IPS-18c (cell line): ENCODE results near the gene SLC15A3.
A peak's percentile ranks its signal among the peaks of the same experiment; 100 is the strongest.

ENCODE experiments used
- H3K4me3 ChIP-seq: 2 replicates; pipeline ENCODE4 v1.7.0; 2013; ENCODE audit warnings: low read depth, mild to moderate bottlenecking, low read length, moderate library complexity; ENCODE audit not compliant: insufficient read depth
- H3K9me3 ChIP-seq: one replicate; pipeline ENCODE4 v1.6.1; 2013; ENCODE audit warnings: mild to moderate bottlenecking, low read length, moderate library complexity; ENCODE audit not compliant: control insufficient read depth, insufficient read depth

Gene SLC15A3

GRCh38 chr11:60954421-60954820 is 2.4 kb upstream of the SLC15A3 start:
- Histone ChIP-seq H3K9me3 (no peaks in the 10 kb centered on the region), H3K4me3 (no peak overlapping the region)

- Histone ChIP-seq H3K9me3 (no peaks in the 10 kb centered on the region), H3K4me3 (no peak overlapping the region)
Measured at GRCh38 chr11:60953781-60954180, 1.8 kb upstream of the SLC15A3 start.

GRCh38 chr11:60952742-60953170 is 780 bp upstream of the SLC15A3 start:
- H3K9me3 ChIP-seq, result peaks cover 2% of the 10 kb centered on the region
- H3K4me3 ChIP-seq, result no peak overlapping the region

- peak overlapping the region; percentile 48; the same call in 1 of the 2 replicates for H3K4me3 ChIP-seq
Measured at GRCh38 chr11:60951606-60951903, 421 bp downstream of the SLC15A3 start.

GRCh38 chr11:60950933-60951605 is 907 bp downstream of the SLC15A3 start:
- Histone ChIP-seq H3K9me3 (peaks cover 2% of the 10 kb centered on the region), H3K4me3 (peak overlapping the region; percentile 57)

More at GRCh38 chr11:60951606-60951903, 421 bp downstream of the SLC15A3 start:
- peaks cover 2% of the 10 kb centered on the region for H3K9me3 ChIP-seq

- Histone ChIP-seq H3K4me3 (no peak overlapping the region), H3K9me3 (peaks cover 2% of the 10 kb centered on the region)
Measured at GRCh38 chr11:60950024-60950423, 2.0 kb downstream of the SLC15A3 start.

GRCh38 chr11:60948250-60948649 is 3.7 kb downstream of the SLC15A3 start:
- no peak overlapping the region for H3K4me3 ChIP-seq
- peaks cover 2% of the 10 kb centered on the region for H3K9me3 ChIP-seq

- Histone ChIP-seq H3K4me3 (no peak overlapping the region), H3K9me3 (peaks cover 2% of the 10 kb centered on the region)
Measured at GRCh38 chr11:60947700-60948099, 4.3 kb downstream of the SLC15A3 start.

GRCh38 chr11:60946601-60947264 is 5.2 kb downstream of the SLC15A3 start:
- Histone ChIP-seq H3K9me3 (peaks cover 2% of the 10 kb centered on the region), H3K4me3 (no peak overlapping the region; the same call in 1 of the 2 replicates)

GRCh38 chr11:60945295-60945667 is 6.7 kb downstream of the SLC15A3 start:
- peaks cover 2% of the 10 kb centered on the region for H3K9me3 ChIP-seq
- no peak overlapping the region for H3K4me3 ChIP-seq

GRCh38 chr11:60944490-60945294 is 7.3 kb downstream of the SLC15A3 start:
- no peak overlapping the region for H3K4me3 ChIP-seq
- H3K9me3 ChIP-seq, result peaks cover 2% of the 10 kb centered on the region

- Histone ChIP-seq H3K4me3 (no peak overlapping the region), H3K9me3 (no peaks in the 10 kb centered on the region)
Measured at GRCh38 chr11:60942970-60943565, 8.9 kb downstream of the SLC15A3 start.

GRCh38 chr11:60942219-60942618 is 9.8 kb downstream of the SLC15A3 start:
- H3K9me3 ChIP-seq, result no peaks in the 10 kb centered on the region
- H3K4me3 ChIP-seq, result no peak overlapping the region

- Histone ChIP-seq H3K4me3 (no peak overlapping the region), H3K9me3 (no peaks in the 10 kb centered on the region)
Measured at GRCh38 chr11:60941371-60942119, 10.4 kb downstream of the SLC15A3 start.

GRCh38 chr11:60939855-60940254 is 12.1 kb downstream of the SLC15A3 start:
- H3K9me3 ChIP-seq, result no peaks in the 10 kb centered on the region
- no peak overlapping the region for H3K4me3 ChIP-seq

- Histone ChIP-seq H3K9me3 (no peaks in the 10 kb centered on the region), H3K4me3 (no peak overlapping the region)
Measured at GRCh38 chr11:60939301-60939700, 12.7 kb downstream of the SLC15A3 start.

- no peaks in the 10 kb centered on the region for H3K9me3 ChIP-seq
- H3K4me3 ChIP-seq, result no peak overlapping the region
Measured at GRCh38 chr11:60938500-60938899, 13.5 kb downstream of the SLC15A3 start.
